Activated CD8-positive, alpha-beta memory T cell treated with anti-CD3 and anti-CD28 coated beads for 1 hour (primary cell): ENCODE data around the gene FADS6.
"Not testable (repeated sequence)": the region's sequence is repeated elsewhere in the genome, so short reads cannot be mapped to it uniquely, and the experiment has no call there.

Experiments used
- DNase-seq, 2 donors: peaks; one replicate each; pipeline ENCODE4 v3.0.0-alpha.2; 2020; ENCODE audit warnings: low read depth in 1 of 2; ENCODE audit errors: extremely low read depth in 1 of 2

FADS6 gene

DNA sequence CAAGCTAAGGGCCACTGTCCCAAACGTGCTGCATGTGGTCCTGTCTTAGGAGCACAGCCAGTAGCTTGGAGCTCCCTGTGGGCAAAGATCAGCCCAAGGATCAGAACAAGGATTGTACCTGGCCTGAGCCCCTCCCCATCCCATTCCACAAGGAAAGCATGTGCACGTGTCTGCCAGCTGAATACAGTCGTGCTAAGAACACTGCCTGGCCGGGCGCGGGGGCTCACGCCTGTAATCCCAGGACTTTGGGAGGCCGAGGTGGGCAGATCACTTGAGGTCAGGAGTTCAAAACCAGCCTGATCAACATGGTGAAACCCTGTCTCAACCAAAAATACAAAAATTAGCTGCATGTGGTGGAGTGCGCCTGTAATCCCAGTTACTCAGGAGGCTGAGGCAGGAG lies 23.4 kb downstream of the FADS6 start:
- not testable (repeated sequence) for DNase-seq

DNA sequence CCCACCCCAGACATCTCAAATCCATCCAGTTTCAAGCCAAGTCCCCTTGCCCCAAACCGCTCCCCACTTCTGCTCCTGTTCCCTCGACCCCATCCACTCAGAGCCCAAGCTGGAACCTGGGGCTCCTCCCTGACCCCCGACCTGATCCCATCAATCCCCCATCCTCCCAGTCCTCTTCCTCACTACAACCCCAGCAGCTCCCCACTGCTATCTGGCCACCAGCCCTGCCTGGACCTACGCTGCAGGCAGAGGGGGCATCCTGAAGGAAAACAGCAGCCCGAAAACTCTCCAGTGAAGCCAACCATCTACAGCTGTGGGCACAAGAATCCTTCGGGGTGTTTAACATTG lies 24.6 kb downstream of the FADS6 start:
- DNase-seq: no peak

DNA sequence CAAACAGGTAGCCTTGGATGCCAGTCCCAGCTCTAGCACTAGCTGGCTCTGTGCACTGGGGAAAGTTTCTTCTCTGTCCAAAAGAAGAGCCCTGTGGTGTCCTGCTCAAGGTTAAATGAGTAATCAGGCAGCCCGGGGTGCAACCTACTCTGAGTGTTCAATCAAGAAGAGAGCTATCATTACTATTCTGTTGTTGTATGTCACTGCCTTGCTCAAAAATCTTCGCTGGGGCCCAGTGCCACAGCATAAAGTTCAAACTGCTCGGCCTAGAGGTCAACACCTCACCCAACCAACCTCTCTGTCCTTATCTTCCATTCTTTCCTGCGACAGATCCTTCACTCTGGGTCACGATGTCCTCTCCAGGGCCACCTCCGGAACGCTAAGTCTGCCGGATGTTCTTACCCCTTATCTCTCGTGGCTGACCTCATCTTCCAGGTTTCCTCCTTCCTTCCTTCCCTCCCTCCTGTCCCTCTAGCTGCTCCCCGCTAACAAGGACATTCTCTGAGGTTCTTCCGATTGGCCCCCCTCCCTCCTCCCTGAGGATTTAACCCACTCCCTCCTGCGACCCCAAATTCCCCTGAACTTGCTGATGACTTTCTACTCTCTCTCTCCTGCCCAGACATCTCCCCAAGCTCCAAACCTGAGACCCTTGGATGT lies 25.1 kb downstream of the FADS6 start:
- no peak for DNase-seq

DNA sequence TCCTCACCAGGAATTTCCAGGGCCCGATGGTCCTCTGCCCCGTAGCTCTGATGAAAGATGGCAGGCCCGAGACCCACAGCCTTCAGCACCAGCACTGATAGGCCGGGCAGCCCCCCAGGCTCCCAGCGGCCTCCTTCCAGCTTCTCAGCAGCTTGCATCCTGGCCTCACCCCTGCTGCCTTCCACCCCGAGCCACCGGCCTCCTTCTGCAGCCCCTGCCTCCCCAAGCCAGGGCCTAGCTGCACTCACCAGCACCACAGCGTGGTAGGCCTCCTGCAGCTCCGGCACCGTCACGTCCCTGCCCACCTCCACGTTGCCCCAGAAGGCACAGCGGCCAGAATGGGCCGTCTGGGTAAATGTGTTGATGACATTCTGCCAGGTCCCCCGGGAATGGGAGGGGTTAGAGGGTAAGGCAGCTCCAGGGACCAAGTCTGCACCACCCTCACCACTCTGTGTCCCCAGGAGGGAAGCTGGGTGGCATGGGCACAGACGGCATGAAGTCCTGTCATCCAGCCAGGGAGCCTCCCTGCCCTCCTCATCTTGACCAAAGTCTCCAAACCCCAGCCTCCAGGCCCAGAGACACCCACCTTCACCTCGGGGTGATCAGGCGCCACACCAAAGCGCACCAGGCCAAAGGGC lies 27.1 kb downstream of the FADS6 start:
- DNase-seq: no peak

DNA sequence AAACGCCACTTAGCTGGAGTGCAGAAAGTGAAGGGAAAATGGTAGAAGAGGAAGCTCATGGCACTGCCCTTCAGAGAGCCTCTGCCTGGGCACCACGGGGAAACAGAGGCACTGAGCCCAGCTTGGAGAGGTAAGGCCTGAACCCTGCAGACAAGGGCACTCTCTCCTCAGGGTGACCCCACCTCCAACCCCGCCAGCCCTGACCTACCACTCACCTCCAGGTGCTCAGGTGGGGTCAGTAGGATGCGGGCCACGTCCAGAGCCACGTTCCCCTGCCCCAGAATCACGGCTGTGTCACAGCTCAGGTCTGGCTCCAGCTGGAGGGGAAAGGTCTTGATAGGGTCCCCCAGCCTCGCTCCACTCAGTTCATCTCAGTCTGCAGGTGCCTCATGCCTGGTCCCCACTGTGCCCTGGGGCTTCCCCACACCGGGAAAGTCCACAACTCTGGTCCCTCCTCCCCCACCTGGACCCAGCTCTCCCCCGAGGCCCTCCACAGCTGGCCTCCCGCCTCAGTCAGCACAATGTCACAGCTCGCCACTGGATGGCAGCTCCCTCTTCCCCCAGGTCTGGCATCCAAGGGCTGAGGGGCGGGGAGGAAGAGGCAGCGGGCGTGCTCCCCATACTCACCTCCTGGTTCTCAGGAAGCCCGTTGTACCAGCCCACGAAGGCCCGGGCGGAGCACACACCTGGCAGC lies 27.8 kb downstream of the FADS6 start:
- DNase-seq: no peak

DNA sequence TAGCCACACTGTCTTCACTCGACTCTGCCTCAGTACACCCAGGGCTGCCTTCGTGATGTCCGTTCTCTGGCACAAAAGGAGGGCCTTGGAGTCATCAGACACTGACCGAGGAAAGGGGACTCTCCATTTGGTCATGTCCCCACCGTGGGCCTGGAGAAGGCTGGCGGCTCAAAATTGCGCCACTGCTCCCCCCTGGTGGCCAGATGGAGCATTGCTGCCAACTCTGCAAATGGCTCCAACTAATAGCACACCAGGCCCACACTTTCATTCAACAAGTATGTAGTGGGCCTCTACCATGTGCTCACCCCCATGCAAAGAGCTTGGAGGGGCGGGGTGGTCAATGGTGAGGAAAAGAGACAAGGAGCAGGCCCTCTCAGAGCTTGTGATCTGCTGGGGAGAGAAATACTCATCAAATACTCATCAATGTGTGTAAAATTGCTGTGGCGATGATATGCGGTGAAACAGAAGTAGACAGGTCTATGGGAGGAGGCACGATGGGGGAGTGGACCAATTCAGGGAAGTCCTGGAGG lies 28.5 kb downstream of the FADS6 start:
- peak; percentile 17 to 47 for DNase-seq

DNA sequence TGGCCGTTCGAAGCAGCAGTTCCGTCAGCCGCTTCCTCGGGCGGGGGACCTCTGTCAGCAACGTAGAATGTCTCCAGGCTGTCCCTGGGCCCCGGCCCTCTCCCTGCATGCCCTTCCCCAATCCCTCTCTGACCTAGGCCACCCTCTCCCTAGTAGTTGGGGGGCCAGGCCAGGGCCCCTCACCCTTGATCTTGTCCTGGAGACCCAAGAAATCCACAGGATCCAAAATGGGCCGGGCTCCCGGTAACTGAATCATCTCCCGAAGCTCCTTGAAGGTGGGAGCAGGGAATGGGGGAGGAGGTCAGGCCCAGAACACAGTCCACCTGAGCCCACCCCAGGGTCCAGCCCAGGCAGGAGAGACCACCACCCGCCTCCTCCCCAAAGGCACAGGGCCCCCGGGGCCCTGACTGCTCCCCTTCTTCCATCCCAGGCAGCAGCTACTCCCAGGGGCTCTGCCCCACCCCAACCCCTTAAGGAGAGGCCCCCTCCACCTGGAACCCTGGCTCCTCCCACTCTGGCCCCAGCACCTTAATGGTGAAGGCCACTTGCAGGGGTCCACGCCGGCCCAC lies 29.1 kb downstream of the FADS6 start:
- no peak for DNase-seq

DNA sequence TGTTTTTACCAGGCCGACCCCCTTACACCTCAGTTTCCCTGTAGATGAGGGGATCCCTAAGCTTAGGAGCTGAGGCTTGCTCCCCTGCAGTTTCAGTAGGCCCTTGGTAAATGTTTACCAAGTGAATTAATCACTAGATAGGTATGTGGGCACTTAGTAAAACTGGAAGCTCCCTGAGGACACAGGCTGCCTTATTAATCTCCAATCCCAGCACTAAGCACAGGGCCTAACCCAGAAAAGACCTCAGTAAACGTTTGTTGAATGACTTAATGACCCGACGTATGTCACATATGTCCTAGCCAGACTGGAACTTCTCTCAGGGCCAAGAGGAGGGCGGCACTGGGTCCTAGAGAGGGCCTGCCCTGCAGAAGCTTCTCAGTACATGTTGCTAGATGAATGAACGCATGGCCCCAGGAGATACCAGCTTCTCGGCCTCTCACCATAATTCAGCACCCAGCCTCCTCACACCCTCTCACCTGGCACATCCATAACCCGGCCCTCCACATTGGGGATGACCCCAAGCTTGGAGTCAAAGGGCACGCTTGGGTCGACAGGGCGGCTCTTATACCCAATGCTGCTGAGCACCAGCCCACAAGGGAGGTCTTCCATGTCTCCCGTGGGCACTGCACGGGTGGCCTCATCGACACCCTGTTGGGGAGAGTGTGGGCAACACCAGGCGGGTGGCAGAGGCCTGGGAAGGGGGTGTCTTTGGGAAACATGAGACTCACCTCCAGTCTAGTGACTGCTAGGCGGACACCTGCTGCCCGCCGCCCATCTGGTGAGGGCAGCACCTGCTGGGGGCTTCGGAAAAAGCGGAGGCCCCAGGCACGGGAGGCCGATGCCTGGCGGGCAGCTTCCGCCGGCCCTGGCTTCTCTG lies 29.8 kb downstream of the FADS6 start:
- DNase-seq: no peak

DNA sequence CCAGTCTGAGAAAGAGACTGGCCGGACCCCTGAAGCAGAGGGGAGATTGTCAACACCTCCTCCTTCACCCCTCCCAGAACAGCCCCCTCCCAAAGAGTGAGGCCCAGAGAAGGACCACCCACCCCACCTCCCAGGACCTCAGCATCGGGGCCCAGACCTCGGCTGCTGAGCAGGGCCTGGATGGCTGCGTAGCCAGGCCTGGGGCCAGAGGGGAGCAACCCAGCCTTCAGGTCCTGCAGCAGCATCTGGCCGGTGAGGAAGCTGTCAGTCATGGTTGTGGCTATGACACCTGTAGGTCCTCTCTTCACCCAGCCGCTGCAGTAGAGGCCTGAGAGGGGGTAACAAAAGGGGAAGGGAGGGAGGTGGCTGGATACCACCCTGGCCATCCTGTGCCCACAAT lies 30.5 kb downstream of the FADS6 start:
- no peak for DNase-seq

DNA sequence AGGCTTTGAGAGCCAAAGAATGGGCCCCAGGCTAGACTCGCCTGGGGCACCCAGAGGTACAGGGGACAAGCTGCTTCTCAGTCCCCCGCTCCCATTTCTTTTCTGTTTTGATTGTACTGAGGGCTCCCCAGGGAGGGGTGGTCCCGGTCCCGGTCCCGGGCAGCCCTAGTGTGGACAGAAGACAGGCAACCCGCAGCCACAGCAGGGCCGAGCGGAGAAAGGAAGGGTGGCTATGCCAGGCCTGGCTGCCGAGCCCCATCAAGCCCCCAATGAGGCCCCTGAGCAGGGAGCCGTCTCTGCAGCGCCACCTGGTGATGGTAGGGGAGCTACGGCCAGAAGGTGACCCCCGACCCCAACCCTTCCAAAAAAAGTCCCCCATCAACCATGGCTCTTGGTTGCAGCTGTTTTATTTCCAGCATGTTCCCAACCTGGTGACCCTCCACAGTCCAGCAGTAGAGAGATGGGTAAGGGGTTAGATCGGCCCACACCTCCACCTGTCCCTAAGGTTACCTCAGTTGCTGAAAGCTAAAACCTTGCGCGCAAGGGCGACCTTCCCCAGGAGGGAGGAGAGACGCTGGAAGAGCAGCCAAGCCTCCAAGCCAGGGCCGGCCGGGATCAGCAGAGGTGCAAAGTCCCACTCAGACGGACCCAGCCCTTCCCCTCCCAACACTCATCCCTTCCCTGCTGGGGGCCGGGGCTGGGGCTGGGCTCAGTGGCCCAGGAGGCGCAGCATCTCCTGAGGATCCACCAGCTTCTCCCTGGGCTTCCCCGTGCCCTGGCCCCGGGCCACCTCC lies 31.1 kb downstream of the FADS6 start:
- peak; percentile 27 to 57 for DNase-seq

DNA sequence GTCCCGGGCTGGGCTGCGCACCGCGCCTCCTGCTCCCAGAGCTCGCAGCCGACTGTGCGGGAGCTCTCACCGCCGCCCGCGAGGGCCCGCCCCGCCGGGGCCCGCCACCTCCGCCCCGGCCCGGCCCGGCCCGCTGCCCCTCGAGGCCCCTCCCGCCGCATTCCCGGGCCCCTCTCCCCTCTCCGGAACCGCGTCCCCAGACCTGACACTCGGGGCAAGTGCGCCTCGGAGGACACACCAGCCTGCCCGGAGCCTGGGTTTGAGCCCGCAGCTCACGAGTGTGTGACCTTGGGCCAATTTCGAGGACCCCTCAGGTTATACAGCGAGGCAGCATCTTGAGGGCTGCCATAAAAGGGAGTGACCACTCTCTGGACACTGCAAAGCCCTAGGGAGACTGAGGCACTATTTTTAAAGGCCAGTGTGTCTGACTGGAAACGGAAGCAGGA lies 31.7 kb downstream of the FADS6 start:
- no peak for DNase-seq

DNA sequence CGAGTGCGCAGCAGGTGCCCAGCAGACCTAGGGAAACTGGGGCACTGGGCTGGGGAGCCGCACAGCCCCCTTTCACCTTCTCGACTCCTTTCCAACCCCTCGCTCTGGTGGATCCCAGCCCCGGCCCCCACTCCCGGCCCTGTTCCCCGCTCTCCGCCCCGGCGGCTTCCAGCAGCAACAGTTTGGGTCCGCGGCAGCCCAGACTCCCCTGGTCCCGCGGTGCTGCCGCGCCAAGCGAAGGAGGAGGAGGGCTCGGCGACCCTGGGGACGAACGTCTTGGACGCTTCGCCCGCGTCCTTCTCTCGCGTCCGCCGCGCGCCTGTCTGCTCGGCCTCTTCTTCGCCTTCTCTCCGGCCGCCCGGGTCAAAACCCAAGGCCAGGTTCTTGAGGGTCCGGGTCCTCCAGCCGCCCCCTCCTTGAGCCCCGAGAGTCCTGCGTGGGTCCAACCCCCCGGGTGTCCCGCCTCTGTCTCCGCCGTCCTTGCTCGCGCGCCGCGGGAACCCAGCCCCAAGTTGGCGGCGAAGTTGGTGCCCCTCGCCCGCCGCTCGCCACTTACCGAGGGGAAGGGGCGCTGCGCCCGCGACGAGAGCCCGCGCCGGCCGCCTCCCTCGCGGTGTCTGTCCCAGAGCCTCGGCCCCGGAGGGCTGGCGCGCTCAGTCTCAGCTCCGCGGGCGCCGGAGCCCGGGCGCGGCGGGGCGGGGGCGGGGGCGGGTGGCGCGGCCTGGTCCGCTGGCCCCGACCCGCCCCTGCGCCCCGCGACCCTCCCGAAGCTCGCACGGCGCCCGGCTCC lies 32.4 kb downstream of the FADS6 start:
- DNase-seq: no peak

DNA sequence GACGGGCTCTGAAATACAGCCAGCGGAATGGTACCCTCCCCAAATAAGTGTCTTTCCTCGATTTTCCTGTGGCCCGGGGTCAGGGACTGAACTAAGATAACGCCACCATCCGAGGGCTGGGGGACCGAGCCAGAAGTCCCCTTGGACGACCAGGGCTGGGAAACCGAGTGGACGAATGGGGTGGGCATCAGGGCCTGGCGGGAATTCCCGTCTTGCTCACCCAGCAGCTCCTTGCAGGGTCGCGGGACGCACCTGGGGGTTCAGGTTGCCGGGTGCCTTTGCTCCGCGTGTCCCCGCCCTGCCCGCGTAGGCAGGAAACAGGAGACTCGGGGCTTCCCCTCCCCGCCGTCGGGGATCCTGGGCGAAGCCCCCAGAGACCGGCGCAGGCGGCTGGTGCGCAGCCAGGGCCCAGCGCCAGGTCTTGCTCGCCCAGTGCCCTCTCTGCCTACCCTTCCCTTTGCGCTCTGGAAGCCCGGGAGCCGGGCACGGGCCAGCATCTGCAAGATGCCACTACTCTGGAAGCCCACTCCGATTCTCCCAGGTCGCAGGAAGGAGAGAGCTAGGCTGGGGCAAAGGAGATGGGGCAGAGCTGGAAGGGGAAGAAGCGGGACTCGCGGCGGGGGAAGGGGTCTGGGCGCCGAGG lies 33.1 kb downstream of the FADS6 start:
- no peak for DNase-seq

DNA sequence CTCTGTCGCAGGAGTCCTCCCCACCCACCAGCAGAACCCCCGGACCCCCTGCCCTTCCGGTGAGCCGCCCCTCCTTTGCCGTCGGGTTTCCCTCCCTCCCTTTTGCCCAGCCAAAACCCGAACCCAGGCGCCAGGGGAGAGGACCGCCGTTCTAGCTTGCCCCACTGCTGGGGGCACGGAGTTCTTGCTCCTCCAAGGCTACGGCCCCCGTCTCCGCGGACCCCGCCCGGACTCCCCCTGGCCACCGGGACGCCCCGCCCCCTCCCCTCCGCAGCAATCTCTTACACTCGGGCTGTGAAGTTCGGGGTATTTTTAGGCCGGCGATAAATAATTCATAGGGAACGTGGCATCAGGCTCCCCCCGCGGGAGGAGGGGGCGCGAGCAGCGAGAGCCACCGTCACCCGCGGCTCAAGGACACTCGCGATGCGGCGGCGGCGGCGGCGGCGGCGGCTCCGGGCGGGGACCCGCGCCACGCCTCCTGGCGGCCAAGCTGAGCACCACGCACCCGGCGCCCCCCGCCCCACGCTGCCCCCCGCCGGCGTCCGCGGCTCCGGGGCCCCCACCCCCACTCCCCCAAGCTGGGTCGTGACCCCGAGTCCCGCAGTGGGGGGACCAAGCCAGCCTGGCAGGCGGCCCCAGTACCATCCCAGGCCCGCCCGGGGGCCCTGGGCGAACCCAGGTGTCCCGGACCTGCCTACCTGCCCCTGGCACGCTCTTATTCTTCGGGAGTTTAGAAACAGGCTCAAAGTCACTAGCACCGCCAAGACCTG lies 33.8 kb downstream of the FADS6 start, which contains the start of gene GRIN2C:
GRIN2C (minus strand) TSS at position 427 of the 770 bp plus-strand sequence. CDS start 4,793 bp downstream, outside the sequence.
- DNase-seq: no peak

DNA sequence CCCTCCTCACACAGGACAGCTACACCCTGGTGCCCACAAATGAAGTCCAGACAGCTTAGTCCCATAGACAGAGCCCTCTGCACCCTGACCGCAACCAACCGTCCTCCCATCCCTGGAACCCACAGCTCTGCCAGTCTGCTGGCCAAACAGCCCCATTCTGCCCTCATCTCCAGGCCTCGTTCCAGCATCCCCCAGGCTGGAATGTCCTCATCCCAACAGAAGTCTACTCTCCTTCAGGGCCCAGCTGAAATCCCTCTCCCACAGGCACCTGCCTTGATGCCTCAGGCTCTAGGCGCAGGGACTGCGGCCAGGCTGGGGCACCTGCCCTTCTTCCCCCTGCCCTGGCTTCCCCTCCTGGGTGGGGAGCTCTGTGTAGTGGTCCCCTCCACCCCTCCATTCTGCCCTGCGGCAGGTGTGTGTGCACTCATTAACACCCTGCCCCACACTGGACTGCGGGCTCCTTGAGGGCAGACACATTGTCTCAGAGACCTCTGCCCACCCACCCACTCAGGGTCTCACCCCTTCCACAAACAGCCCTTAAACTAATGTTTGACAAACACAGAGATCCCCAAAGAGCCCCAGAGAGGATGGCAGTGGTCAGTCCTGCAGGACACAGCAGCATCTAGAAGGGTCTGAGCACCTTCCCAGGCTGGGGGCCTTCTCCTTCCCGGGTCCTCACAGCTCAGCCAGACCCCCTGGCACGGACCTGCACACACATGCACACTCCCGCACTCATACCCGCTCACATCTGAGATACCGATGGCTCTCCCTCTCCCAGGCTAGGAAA lies 34.6 kb downstream of the FADS6 start:
- no peak for DNase-seq

DNA sequence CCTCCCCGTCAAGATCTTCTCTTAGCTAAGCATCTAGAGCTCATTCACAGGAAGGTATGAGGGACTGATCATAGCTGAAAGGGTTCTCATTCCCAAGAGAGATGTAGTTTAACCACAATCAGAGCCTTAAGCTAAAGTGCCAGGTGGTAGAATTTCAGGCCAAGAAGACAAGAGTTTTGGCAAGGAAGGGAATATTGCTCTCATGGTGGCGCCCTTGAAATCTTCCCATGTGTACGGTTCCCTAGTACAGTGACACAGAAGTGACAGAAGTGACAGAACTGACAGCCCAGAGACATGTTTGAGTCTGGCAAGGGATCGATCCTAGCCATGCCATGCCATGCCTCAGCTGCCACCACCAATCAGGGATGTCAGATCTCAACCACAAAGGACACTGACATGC lies 36.2 kb downstream of the FADS6 start:
- DNase-seq: no peak

DNA sequence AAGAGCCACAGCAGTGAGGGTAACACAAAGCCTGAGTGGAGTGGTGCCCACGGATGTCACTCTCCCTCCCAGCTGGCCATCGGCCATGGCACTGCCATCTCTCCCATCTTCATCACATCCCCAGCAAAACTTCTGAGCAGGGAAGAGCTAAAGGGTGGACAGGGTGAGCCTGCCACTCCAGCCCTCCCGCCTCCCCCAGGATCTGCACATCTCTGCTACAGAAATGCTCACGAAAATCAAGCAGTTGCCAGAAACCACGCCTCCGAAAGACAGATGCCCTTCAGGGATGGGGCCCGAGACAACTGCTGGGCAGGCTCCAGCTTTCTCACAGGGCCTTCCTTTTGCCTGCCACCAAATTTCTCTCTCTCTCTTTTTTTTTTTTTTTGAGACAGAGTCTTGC lies 37.3 kb downstream of the FADS6 start:
- no peak for DNase-seq
